Suprapubic skin (tissue), 4 donors: ENCODE data around the gene ASNSD1. TPM values are rescaled to one million over a fixed set of nuclear protein-coding genes. Genes with fewer than 3 reads are reported as not detected.

Experiments used
- DNase-seq, 2 donors: peaks; one replicate each; pipeline ENCODE4 v3.0.0-alpha.2; 2019; ENCODE audit warnings: low spot score in 2 of 2
- H3K27ac ChIP-seq: fragments of 200-600 bp; sonication (generic); one replicate; pipeline ENCODE4 v1.5.1; 2019
- H3K27me3 ChIP-seq: fragments of 200-600 bp; sonication (generic); one replicate; pipeline ENCODE4 v1.5.1; 2019
- H3K36me3 ChIP-seq: fragments of 200-600 bp; sonication (generic); one replicate; pipeline ENCODE4 v1.5.1; 2019
- H3K4me1 ChIP-seq: fragments of 200-600 bp; sonication (generic); one replicate; pipeline ENCODE4 v1.5.1; 2019
- H3K4me3 ChIP-seq: fragments of 200-600 bp; sonication (generic); one replicate; pipeline ENCODE4 v1.5.1; 2019; ENCODE audit warnings: mild to moderate bottlenecking
- H3K9me3 ChIP-seq: fragments of 200-600 bp; sonication (generic); one replicate; pipeline ENCODE4 v1.5.1; 2019
- CTCF ChIP-seq, 2 donors: fragments of 200-600 bp in 1 of 2; fragments of 450-650 bp in 1 of 2; sonication (generic) in 1 of 2; IDR thresholded peaks; one replicate each; pipeline ENCODE4 v1.5.1; 2016 to 2019; ENCODE audit warnings: antibody characterized with exemption in 2 of 2, mild to moderate bottlenecking in 1 of 2, moderate library complexity in 1 of 2
- EP300 ChIP-seq: sonication (generic); formaldehyde crosslinking; IDR thresholded peaks from one replicate; pipeline ENCODE4 v1.6.1; 2017; ENCODE audit warnings: antibody characterized with exemption
- POLR2A ChIP-seq, 2 donors: fragments of 450-650 bp; IDR thresholded peaks; one replicate each; pipeline ENCODE4 v1.6.1; 2017; ENCODE audit warnings: antibody characterized with exemption in 2 of 2, mild to moderate bottlenecking in 2 of 2, moderate library complexity in 2 of 2
- POLR2AphosphoS5 ChIP-seq, 3 donors: sonication (generic); formaldehyde crosslinking; IDR thresholded peaks; one replicate each; pipeline ENCODE4 v1.6.1; 2017; ENCODE audit warnings: antibody characterized with exemption in 3 of 3
- WGBS: methylation state at CpG from one replicate; pipeline ENCODE4 v1.1.5; 2018; 5-methylcytosine and 5-hydroxymethylcytosine counted together
- total RNA-seq, 4 donors: library from RNA; depleted of rRNA; stranded (reverse); fragments of >200 nt; gene quantifications; one replicate each; pipeline ENCODE4 v1.1.0, GENCODE V29; 2016

Gene ASNSD1
- total RNA-seq, 4 donors from 2014 or later, result 27.9 to 34.8 (median 31.7) TPM

- no peak for DNase-seq
- no peaks in the 10 kb centered on the region for H3K36me3 ChIP-seq
- H3K9me3 ChIP-seq, result no peaks in the 10 kb centered on the region
- no peak overlapping the region for H3K27ac ChIP-seq
- no peak for TF ChIP-seq EP300
- no peak for TF ChIP-seq CTCF (IDR thresholded peaks at IDR 0.05)
- no peak for TF ChIP-seq POLR2AphosphoS5 (IDR thresholded peaks at IDR 0.05)
- no peak for TF ChIP-seq POLR2A (IDR thresholded peaks at IDR 0.05)
- no peaks in the 10 kb centered on the region for H3K27me3 ChIP-seq
- no peaks in the 10 kb centered on the region for H3K4me1 ChIP-seq
- H3K4me3 ChIP-seq, result no peak overlapping the region
These were observed 39.5 kb upstream of the ASNSD1 start for GRCh38 chr2:189621781-189622180.

GRCh38 chr2:189623049-189623448, 38.2 kb upstream of the ASNSD1 start:
- 100% methylated on average over 1 of the region's 1 CpG for WGBS
- no peak overlapping the region for H3K27ac ChIP-seq
- no peaks in the 10 kb centered on the region for H3K36me3 ChIP-seq
- no peak overlapping the region for H3K4me3 ChIP-seq
- no peaks in the 10 kb centered on the region for H3K27me3 ChIP-seq
- DNase-seq, result no peak
- TF ChIP-seq POLR2AphosphoS5 (IDR thresholded peaks at IDR 0.05) (no peak), EP300 (no peak), POLR2A (IDR thresholded peaks at IDR 0.05) (no peak), CTCF (IDR thresholded peaks at IDR 0.05) (no peak)
- no peaks in the 10 kb centered on the region for H3K9me3 ChIP-seq
- no peaks in the 10 kb centered on the region for H3K4me1 ChIP-seq

- Histone ChIP-seq H3K4me3 (no peak overlapping the region), H3K27me3 (no peaks in the 10 kb centered on the region), H3K4me1 (peaks cover under 1% of the 10 kb centered on the region), H3K9me3 (no peaks in the 10 kb centered on the region), H3K36me3 (no peaks in the 10 kb centered on the region), H3K27ac (no peak overlapping the region)
- WGBS, result 90% methylated on average over 3 of the region's 3 CpGs
- no peak for TF ChIP-seq POLR2AphosphoS5 (IDR thresholded peaks at IDR 0.05)
- no peak for DNase-seq
These were observed 36.5 kb upstream of the ASNSD1 start for GRCh38 chr2:189624648-189625355.

- H3K4me3 ChIP-seq, result no peak overlapping the region
- TF ChIP-seq POLR2AphosphoS5 (IDR thresholded peaks at IDR 0.05) (no peak), EP300 (no peak), POLR2A (IDR thresholded peaks at IDR 0.05) (no peak), CTCF (IDR thresholded peaks at IDR 0.05) (no peak)
- 90% methylated on average over 2 of the region's 2 CpGs for WGBS
- H3K4me1 ChIP-seq, result peaks cover 4% of the 10 kb centered on the region
- no peaks in the 10 kb centered on the region for H3K27me3 ChIP-seq
- H3K36me3 ChIP-seq, result no peaks in the 10 kb centered on the region
- no peak overlapping the region for H3K27ac ChIP-seq
- H3K9me3 ChIP-seq, result no peaks in the 10 kb centered on the region
- no peak for DNase-seq
These were observed 35.6 kb upstream of the ASNSD1 start for GRCh38 chr2:189625636-189626035.

- no peak for DNase-seq
- WGBS, result 95% methylated on average over 1 of the region's 1 CpG
- H3K4me3 ChIP-seq, result no peak overlapping the region
- H3K9me3 ChIP-seq, result no peaks in the 10 kb centered on the region
- H3K36me3 ChIP-seq, result no peaks in the 10 kb centered on the region
- no peak overlapping the region for H3K27ac ChIP-seq
- peaks cover 4% of the 10 kb centered on the region for H3K4me1 ChIP-seq
- no peak for TF ChIP-seq CTCF (IDR thresholded peaks at IDR 0.05)
- no peak for TF ChIP-seq POLR2AphosphoS5 (IDR thresholded peaks at IDR 0.05)
- TF ChIP-seq POLR2A (IDR thresholded peaks at IDR 0.05), result no peak
- no peak for TF ChIP-seq EP300
- H3K27me3 ChIP-seq, result no peaks in the 10 kb centered on the region
These were observed 33.5 kb upstream of the ASNSD1 start for GRCh38 chr2:189627789-189628188.
